ENCODE measurements around the gene ATP6V0C.
"Not testable (repeated sequence)": the region's sequence is repeated elsewhere in the genome, so short reads cannot be mapped to it uniquely, and the experiment has no call there.

Gene ATP6V0C

DNA sequence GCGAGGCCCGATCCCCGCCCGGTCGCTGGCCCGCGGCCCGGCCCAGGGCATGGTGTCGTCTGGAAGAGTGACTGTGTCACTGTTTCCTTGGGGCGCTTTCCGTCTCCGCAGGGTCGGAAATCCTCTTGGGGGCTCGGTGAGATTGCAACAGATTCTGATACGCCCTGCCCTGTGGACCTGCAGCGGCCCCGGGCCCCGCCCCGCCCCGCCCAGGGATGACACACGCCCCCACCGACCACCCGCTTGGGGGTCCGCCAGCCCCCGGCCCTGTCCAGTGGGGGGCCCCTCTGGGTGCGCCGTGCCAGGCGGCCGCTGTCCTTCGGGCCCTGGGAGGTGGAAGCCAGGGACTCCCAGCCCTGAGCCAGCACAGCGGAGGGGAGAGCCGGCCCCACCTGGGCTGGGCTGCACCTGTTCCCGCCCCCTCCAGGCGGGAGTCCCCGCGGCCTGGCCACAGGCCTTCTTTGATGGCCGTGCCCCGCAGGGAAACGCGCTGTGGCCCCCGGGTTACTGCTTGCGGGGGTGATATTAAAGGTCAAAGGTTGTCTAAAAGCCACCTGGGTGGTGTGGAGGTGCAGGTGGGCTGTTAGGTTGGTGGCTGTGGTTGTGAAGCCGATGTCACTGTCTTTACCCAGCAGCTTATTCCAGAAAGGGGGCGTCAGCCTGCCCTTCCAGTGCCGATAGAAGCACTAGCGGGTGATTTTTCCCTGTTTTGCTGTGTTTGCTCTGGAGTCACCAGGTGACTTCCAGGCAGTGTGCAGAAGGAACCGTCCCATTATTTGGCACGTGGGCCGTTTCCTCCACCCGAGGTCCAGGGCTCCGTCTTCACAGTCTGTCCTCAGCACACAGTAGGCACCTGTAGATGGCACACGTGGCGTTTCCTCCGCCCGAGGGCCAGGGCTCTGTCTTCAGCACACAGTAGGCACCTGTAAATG lies 38.1 kb upstream of the ATP6V0C start:
- Histone ChIP-seq H3K36me3 (ENCODE audit: control insufficient read depth in 1 of 2, insufficient read depth in 2 of 2, low read length in 2 of 2) (no peaks in the 10 kb centered on the region), H3K4me1 (ENCODE audit: control insufficient read depth in 1 of 2, insufficient read depth in 2 of 2, low read length in 2 of 2) (peaks cover 6 to 18% of the 10 kb centered on the region in 2 donors), H3K9me3 (ENCODE audit: control insufficient read depth in 1 of 2, low read length in 2 of 2) (no peaks in the 10 kb centered on the region), H3K27ac (ENCODE audit: low read depth, low read length) (peak overlapping the region; percentile 22), H3K4me3 (ENCODE audit: low read depth in 1 of 2, low read length in 2 of 2) (peak overlapping the region; percentile 56 to 71), H3K9ac (ENCODE audit: low read depth in 1 of 2, low read length in 2 of 2) (peak overlapping the region; percentile 10 to 25), H3K27me3 (ENCODE audit: control insufficient read depth in 1 of 2, insufficient read depth in 2 of 2, low read length in 2 of 2) (peaks cover 20 to 23% of the 10 kb centered on the region in 2 donors)

- Histone ChIP-seq H3K4me1 (ENCODE audit: control insufficient read depth in 1 of 2, insufficient read depth in 2 of 2, low read length in 2 of 2) (peaks cover 6 to 25% of the 10 kb centered on the region in 2 donors), H3K36me3 (ENCODE audit: control insufficient read depth in 1 of 2, insufficient read depth in 2 of 2, low read length in 2 of 2) (no peaks in the 10 kb centered on the region), H3K27me3 (ENCODE audit: control insufficient read depth in 1 of 2, insufficient read depth in 2 of 2, low read length in 2 of 2) (peaks cover 18 to 21% of the 10 kb centered on the region in 2 donors), H3K9me3 (ENCODE audit: control insufficient read depth in 1 of 2, low read length in 2 of 2) (no peaks in the 10 kb centered on the region), H3K4me3 (ENCODE audit: low read depth in 1 of 2, low read length in 2 of 2) (no peak overlapping the region), H3K27ac (ENCODE audit: low read depth, low read length) (no peak overlapping the region), H3K9ac (ENCODE audit: low read depth in 1 of 2, low read length in 2 of 2) (no peak overlapping the region)
Observed at GRCh38 chr16:2476345-2476720, 37.4 kb upstream of the ATP6V0C start.

DNA sequence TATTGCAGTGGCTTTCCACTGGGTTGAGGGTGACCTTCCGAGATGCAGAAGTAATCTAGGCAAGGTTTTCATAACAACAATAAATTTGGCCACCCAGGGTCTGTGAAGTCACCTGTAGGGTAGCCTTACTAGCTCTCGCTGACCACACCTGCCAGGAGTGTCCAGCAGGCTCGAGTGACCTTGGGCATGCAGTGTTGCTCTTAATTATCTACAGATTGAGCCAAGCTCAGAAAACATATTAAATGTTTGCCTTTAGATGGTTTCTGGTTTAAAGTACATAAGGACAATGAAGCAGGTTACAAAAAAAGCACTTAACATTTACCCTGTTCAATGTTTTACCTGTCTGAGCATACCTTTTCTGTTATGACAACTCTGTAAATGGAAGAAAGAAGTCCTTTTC lies 37.0 kb upstream of the ATP6V0C start:
- no peak overlapping the region for H3K27ac ChIP-seq (ENCODE audit: low read depth, low read length)
- H3K9me3 ChIP-seq (ENCODE audit: control insufficient read depth in 1 of 2, low read length in 2 of 2) = no peaks in the 10 kb centered on the region
- H3K4me3 ChIP-seq (ENCODE audit: low read depth in 1 of 2, low read length in 2 of 2) = no peak overlapping the region
- no peak overlapping the region for H3K9ac ChIP-seq (ENCODE audit: low read depth in 1 of 2, low read length in 2 of 2)
- peaks cover 6 to 28% of the 10 kb centered on the region in 2 donors for H3K4me1 ChIP-seq (ENCODE audit: control insufficient read depth in 1 of 2, insufficient read depth in 2 of 2, low read length in 2 of 2)
- peaks cover 17% of the 10 kb centered on the region in 2 donors for H3K27me3 ChIP-seq (ENCODE audit: control insufficient read depth in 1 of 2, insufficient read depth in 2 of 2, low read length in 2 of 2)
- no peaks in the 10 kb centered on the region for H3K36me3 ChIP-seq (ENCODE audit: control insufficient read depth in 1 of 2, insufficient read depth in 2 of 2, low read length in 2 of 2)

DNA sequence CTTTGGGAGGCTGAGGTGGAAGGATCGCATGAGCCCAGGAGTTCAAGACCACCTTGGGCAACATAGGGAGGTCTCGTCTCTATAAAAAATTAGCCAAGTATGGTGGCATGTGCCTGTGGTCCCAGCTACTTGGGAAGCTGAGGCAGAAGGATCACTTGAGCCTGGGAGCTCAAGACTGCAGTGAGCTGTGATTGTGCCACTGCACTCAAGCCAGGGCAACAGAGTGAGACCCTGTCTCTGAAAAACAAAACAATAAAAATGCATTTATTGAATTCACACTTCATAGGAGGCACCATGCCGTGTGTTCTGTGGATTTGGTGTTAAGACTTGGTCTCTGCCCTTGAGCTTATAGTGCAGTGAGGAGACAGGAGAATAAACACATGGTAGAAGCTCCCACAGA lies 36.4 kb upstream of the ATP6V0C start:
- no peak overlapping the region for H3K9ac ChIP-seq (ENCODE audit: low read depth in 1 of 2, low read length in 2 of 2)
- peaks cover 6 to 26% of the 10 kb centered on the region in 2 donors for H3K4me1 ChIP-seq (ENCODE audit: control insufficient read depth in 1 of 2, insufficient read depth in 2 of 2, low read length in 2 of 2)
- no peaks in the 10 kb centered on the region for H3K36me3 ChIP-seq (ENCODE audit: control insufficient read depth in 1 of 2, insufficient read depth in 2 of 2, low read length in 2 of 2)
- H3K27me3 ChIP-seq (ENCODE audit: control insufficient read depth in 1 of 2, insufficient read depth in 2 of 2, low read length in 2 of 2) = peaks cover 11 to 12% of the 10 kb centered on the region in 2 donors
- no peak overlapping the region for H3K4me3 ChIP-seq (ENCODE audit: low read depth in 1 of 2, low read length in 2 of 2)
- H3K9me3 ChIP-seq (ENCODE audit: control insufficient read depth in 1 of 2, low read length in 2 of 2) = no peaks in the 10 kb centered on the region
- no peak overlapping the region for H3K27ac ChIP-seq (ENCODE audit: low read depth, low read length)

DNA sequence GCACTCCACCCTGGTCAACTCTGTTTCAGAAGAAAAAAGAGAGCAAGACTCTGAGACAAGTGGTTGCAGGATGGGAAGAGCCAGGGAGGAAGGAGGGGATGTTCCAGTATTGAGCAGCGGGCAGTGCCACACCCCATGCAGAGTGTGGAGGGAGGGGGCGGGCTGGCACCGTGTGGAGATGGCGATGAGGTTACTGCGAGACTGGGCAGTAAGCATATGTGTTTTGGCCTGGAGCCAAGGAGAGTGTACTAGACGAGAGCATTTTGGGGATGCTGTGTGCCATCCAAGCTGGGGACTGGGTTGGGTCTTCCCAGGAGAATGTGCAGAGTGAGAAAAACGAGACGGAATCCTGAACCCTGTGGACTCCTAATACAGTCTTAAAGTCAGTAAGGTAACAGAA lies 35.5 kb upstream of the ATP6V0C start:
- H3K4me1 ChIP-seq (ENCODE audit: control insufficient read depth in 1 of 2, insufficient read depth in 2 of 2, low read length in 2 of 2) = peaks cover 6 to 35% of the 10 kb centered on the region in 2 donors
- H3K9ac ChIP-seq (ENCODE audit: low read depth in 1 of 2, low read length in 2 of 2) = no peak overlapping the region

DNA sequence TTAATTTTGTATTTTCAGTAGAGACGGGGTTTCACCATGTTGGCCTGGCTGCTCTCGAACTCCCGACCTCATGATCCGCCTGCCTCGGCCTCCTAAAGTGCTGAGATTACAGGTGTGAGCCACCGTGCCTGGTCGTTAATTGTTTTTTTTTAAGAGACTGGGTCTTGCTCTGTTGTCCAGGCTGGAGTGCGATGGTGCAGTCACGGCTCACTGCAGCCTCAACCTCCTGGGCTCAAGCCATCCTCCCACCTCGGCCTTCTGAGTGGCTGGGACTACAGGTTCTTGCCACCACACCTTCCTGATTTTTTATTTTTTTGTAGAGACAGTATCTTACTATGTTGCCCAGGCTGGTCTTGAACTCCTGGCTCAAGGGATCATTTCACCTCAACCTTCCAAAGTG lies 33.8 kb upstream of the ATP6V0C start:
- not testable (repeated sequence) for H3K9me3 ChIP-seq (ENCODE audit: control insufficient read depth in 1 of 2, low read length in 2 of 2); H3K27ac ChIP-seq (ENCODE audit: low read depth, low read length); H3K27me3 ChIP-seq (ENCODE audit: control insufficient read depth in 1 of 2, insufficient read depth in 2 of 2, low read length in 2 of 2); H3K9ac ChIP-seq (ENCODE audit: low read depth in 1 of 2, low read length in 2 of 2); H3K36me3 ChIP-seq (ENCODE audit: control insufficient read depth in 1 of 2, insufficient read depth in 2 of 2, low read length in 2 of 2); H3K4me3 ChIP-seq (ENCODE audit: low read depth in 1 of 2, low read length in 2 of 2)
- peaks cover 6 to 31% of the 10 kb centered on the region in 2 donors for H3K4me1 ChIP-seq (ENCODE audit: control insufficient read depth in 1 of 2, insufficient read depth in 2 of 2, low read length in 2 of 2)

More for the DNA sequence above, 35.5 kb upstream of the ATP6V0C start:
- peaks cover 2% of the 10 kb centered on the region in 2 donors for H3K27me3 ChIP-seq (ENCODE audit: control insufficient read depth in 1 of 2, insufficient read depth in 2 of 2, low read length in 2 of 2)
- no peak overlapping the region for H3K4me3 ChIP-seq (ENCODE audit: low read depth in 1 of 2, low read length in 2 of 2)
- H3K9me3 ChIP-seq (ENCODE audit: control insufficient read depth in 1 of 2, low read length in 2 of 2) = no peaks in the 10 kb centered on the region
- no peaks in the 10 kb centered on the region for H3K36me3 ChIP-seq (ENCODE audit: control insufficient read depth in 1 of 2, insufficient read depth in 2 of 2, low read length in 2 of 2)
- H3K27ac ChIP-seq (ENCODE audit: low read depth, low read length) = no peak overlapping the region

GRCh38 chr16:2480948-2481347 lies 32.8 kb upstream of the ATP6V0C start:
- Histone ChIP-seq H3K9me3 (ENCODE audit: control insufficient read depth in 1 of 2, low read length in 2 of 2) (no peaks in the 10 kb centered on the region), H3K4me3 (ENCODE audit: low read depth in 1 of 2, low read length in 2 of 2) (no peak overlapping the region), H3K36me3 (ENCODE audit: control insufficient read depth in 1 of 2, insufficient read depth in 2 of 2, low read length in 2 of 2) (no peaks in the 10 kb centered on the region), H3K27ac (ENCODE audit: low read depth, low read length) (no peak overlapping the region), H3K4me1 (ENCODE audit: control insufficient read depth in 1 of 2, insufficient read depth in 2 of 2, low read length in 2 of 2) (peaks cover 3 to 27% of the 10 kb centered on the region in 2 donors), H3K9ac (ENCODE audit: low read depth in 1 of 2, low read length in 2 of 2) (no peak overlapping the region), H3K27me3 (ENCODE audit: control insufficient read depth in 1 of 2, insufficient read depth in 2 of 2, low read length in 2 of 2) (no peaks in the 10 kb centered on the region)

DNA sequence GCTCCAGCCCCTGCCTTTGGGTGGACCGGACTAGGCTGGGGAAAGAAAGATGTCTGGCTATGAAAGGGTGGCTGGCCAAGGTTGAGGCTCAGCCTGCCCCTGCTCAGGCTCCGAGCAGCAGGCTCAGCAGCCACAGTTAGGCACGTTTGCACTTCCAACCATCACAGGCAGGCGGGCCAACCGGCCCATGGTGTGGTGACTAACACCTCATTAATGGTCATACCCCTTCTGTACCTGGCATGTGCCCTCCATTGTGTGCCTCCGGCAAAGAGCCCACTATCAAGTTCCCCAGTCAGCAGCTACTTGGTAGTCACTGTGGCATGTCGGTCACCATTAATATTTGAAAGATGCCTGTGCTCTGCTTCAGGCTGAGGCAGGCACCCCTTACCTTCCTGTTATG lies 32.1 kb upstream of the ATP6V0C start:
- Histone ChIP-seq H3K27ac (ENCODE audit: low read depth, low read length) (no peak overlapping the region), H3K4me1 (ENCODE audit: control insufficient read depth in 1 of 2, insufficient read depth in 2 of 2, low read length in 2 of 2) (peaks cover 0 to 24% of the 10 kb centered on the region in 2 donors), H3K27me3 (ENCODE audit: control insufficient read depth in 1 of 2, insufficient read depth in 2 of 2, low read length in 2 of 2) (no peaks in the 10 kb centered on the region), H3K9ac (ENCODE audit: low read depth in 1 of 2, low read length in 2 of 2) (no peak overlapping the region), H3K4me3 (ENCODE audit: low read depth in 1 of 2, low read length in 2 of 2) (no peak overlapping the region), H3K9me3 (ENCODE audit: control insufficient read depth in 1 of 2, low read length in 2 of 2) (no peaks in the 10 kb centered on the region), H3K36me3 (ENCODE audit: control insufficient read depth in 1 of 2, insufficient read depth in 2 of 2, low read length in 2 of 2) (no peaks in the 10 kb centered on the region)

DNA sequence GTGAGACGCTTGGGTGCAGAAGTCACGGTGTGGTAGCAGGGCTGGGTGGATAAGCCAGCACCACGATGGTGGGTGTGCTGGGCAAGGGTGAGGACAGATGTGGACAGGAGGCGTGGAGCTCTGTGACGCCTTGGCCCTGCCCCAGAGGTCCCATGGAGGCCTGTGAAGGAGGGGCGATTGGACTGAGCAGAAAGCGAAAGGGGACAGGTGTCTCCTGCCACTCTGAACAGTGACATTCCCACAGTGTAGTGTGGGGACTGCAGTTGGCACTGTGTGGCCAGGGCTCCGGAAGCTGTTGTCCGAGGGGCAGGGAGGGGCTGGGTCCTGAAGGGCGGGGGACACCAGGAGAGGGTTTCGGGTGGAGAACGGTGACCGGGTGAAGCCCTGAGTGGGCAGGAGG lies 31.5 kb upstream of the ATP6V0C start:
- Histone ChIP-seq H3K9me3 (ENCODE audit: control insufficient read depth in 1 of 2, low read length in 2 of 2) (no peaks in the 10 kb centered on the region), H3K27ac (ENCODE audit: low read depth, low read length) (peak overlapping the region; percentile 10), H3K4me3 (ENCODE audit: low read depth in 1 of 2, low read length in 2 of 2) (no peak overlapping the region), H3K27me3 (ENCODE audit: control insufficient read depth in 1 of 2, insufficient read depth in 2 of 2, low read length in 2 of 2) (no peaks in the 10 kb centered on the region), H3K4me1 (ENCODE audit: control insufficient read depth in 1 of 2, insufficient read depth in 2 of 2, low read length in 2 of 2) (peaks cover 4 to 24% of the 10 kb centered on the region in 2 donors), H3K36me3 (ENCODE audit: control insufficient read depth in 1 of 2, insufficient read depth in 2 of 2, low read length in 2 of 2) (no peaks in the 10 kb centered on the region), H3K9ac (ENCODE audit: low read depth in 1 of 2, low read length in 2 of 2) (no peak overlapping the region)

GRCh38 chr16:2482708-2483534 lies 30.8 kb upstream of the ATP6V0C start:
- peaks cover 4 to 27% of the 10 kb centered on the region in 2 donors for H3K4me1 ChIP-seq (ENCODE audit: control insufficient read depth in 1 of 2, insufficient read depth in 2 of 2, low read length in 2 of 2)
- H3K4me3 ChIP-seq (ENCODE audit: low read depth in 1 of 2, low read length in 2 of 2) = no peak overlapping the region
- H3K36me3 ChIP-seq (ENCODE audit: control insufficient read depth in 1 of 2, insufficient read depth in 2 of 2, low read length in 2 of 2) = no peaks in the 10 kb centered on the region
- H3K9me3 ChIP-seq (ENCODE audit: control insufficient read depth in 1 of 2, low read length in 2 of 2) = no peaks in the 10 kb centered on the region
- H3K27me3 ChIP-seq (ENCODE audit: control insufficient read depth in 1 of 2, insufficient read depth in 2 of 2, low read length in 2 of 2) = no peaks in the 10 kb centered on the region
- H3K9ac ChIP-seq (ENCODE audit: low read depth in 1 of 2, low read length in 2 of 2) = no peak overlapping the region
- no peak overlapping the region for H3K27ac ChIP-seq (ENCODE audit: low read depth, low read length)
